KBM-7 (cell line): Measurements from ENCODE around the gene MAGI1.

Source experiments
- DNase-seq: peaks from one replicate; pipeline ENCODE4 v3.0.0-alpha.2; 2015
- in situ Hi-C: fragments of 300-500 bp; cut with MboI; formaldehyde crosslinking; loops from 2 replicates; pipeline ENCODE4 v1.14.3; 2020; ENCODE audit warnings: low sequenced_read_pairs, low pct_unique_long_range_greater_than_20kb, mixed read lengths

Gene MAGI1

GRCh38 chr3:65647369-65647768 lies 391.3 kb downstream of the MAGI1 start:
- in situ Hi-C loops, result no loop called here
- DNase-seq, result no peak

GRCh38 chr3:65642883-65643282 lies 395.8 kb downstream of the MAGI1 start:
- DNase-seq, result no peak
- in situ Hi-C loops, result no loop called here

DNA sequence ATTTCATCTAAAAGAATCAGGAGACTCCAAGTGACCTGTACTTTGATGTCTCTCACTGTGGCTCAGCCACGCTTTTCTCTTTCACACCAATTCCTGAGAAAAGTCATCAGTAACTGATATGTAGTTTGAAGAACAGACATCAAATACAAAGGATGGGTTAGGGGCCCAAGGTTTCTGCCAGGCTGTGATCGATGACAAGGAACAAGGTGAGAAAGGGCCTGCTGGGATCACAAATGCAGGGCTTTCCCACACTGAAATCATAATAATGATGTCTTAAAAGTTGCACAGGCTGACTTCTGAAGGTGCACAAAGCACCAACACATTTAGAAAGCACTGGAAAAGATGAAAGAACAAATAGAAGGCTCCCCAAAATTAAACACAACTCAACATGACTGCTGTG lies 396.9 kb downstream of the MAGI1 start:
- in situ Hi-C loops, result no loop called here
- DNase-seq, result no peak

DNA sequence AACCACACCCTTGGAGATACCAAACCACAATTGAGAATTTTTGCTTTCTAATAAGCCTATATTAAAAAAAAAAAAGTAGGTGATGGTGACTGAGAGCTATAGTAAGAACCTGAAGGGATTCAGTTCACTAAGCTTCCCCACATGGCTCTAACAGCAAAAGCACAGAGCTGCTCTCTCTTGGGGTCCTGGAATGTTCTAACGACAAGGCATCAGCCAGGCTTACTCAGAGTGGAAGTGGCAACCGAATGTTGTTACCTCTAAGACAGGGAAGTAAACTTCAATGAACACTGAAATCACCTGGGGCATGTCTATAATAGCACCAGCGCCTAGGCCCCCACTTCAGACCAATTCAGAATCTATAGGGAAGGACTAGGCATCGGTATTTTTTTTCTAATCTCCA lies 397.7 kb downstream of the MAGI1 start:
- in situ Hi-C loops, result no loop called here
- DNase-seq, result no peak

DNA sequence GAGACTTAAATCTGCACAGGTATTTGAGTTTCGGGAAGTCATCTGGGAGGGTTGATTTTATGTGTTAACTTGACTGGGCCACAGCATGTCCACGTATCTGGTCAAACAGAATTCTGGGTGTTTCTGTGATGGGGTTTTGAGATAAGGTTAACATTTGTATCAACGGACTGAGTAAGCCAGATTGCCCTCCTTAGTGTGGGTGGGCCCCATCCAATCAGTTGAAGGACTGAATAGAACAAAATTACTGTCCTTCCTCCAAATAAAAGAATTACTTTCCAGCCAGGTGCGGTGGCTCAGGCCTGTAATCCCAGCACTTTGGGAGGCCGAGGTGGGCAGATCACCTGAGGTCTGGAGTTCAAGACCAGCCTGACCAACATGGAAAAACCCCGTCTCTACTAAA lies 399.3 kb downstream of the MAGI1 start:
- no peak for DNase-seq
- in situ Hi-C loops, result no loop called here

- in situ Hi-C loops, result no loop called here
- DNase-seq, result no peak
Observed at GRCh38 chr3:65638301-65638700, 400.4 kb downstream of the MAGI1 start.

DNA sequence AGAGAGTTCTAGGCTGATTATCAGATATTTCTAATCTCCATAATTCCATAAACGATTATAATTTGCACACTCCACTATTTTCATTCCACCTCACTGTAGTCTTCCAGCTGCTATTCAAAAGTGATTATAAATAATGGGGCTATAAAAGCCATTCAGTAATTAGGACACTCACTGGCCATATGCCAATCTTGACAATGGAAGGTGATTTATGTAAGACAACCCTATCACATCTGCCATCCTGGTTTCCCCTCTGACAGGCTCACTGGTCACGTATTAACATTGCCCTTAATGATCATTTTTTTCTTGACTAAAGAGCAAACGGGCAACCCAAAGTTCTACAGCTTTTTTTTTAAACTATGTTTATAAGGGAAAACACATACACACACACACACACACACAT lies 402.4 kb downstream of the MAGI1 start:
- DNase-seq, result no peak
- in situ Hi-C loops, result no loop called here

DNA sequence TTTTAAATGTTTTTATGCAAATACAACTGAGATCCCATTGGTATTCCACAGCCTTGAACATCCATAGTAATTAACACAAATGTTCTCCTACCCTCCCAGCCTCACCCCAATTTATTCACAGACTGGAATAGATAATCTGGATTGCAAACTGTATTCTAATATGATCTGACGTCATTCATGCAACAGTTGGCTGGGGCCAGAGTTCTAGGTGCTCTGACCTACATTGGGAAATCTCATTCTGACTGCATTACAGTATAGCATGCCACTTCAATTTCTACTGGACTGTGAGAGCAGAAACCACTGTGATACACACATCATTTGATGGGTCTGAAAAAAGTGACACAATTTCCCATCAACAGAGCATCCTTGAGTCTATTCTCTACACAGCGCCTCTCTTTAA lies 403.1 kb downstream of the MAGI1 start:
- in situ Hi-C loops, result no loop called here
- no peak for DNase-seq

DNA sequence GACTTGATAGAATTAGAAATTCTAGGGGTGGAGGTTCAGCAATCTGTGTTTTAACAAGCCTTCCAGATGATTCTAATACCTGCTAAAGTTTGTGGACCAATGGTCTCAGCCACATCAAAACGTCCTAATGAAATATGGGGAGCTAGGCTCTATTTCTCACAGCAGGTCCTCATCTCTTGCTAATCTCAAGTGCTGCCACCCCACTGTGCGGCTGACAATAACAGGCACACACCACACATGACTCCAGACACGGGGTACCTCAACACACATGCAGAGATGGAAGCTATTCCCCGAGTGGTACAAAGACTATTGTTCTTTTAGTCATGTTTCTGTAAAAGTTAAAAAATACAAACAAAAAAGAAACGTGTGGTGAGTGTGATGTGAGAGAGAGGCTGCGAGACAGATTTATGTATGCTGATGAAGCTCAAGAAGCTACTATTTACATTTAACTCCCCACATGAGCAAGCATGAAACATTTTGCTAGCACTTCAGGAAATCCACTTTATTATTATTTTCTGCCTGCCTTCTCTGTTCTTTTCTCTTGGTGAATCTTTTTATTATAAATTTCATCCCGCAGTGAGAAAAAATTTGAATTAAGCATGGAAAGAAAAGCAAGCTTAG lies 405.6 kb downstream of the MAGI1 start:
- DNase-seq, result no peak
- in situ Hi-C loops, result no loop called here

- in situ Hi-C loops, result no loop called here
- DNase-seq, result no peak
Observed at GRCh38 chr3:65632414-65632813, 406.3 kb downstream of the MAGI1 start.

DNA sequence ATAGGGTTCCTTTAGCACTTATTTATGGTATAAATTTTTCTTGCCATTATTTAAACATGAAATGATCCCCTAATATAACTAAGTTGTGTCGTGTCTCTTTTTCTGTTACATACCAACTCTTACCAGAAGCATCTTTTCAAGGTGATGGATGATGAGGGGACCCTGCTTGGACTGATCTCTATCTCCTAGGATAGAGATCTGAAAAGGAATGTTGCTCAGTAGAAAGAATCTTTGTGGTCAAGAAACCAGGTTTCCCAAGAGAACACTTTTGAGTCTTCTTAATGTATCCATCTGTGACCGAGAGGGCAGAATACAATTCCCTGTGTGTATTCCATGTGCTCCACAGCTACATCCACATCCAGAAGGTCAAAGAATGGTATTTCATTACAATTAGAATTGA lies 409.7 kb downstream of the MAGI1 start:
- in situ Hi-C loops, result no loop called here
- DNase-seq, result no peak

DNA sequence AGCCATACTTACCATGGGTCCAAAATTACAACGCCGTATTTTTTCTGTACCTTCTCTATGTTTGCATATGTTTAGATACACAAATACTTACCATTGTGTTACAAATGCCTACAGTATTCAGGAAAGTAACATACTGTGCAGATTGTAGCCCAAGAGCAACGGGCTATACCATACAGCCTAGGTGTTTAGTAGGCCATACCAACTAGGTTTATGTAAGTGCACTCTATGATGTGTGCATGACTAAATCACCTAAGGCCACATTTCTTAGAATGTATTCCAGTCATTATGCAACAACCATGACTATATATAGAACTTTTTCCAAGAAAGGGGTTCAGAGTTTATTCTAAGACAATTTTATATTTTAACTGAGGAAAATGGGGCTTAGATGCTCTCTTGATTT lies 411.7 kb downstream of the MAGI1 start:
- no peak for DNase-seq
- in situ Hi-C loops, result no loop called here

- DNase-seq, result no peak
- in situ Hi-C loops, result no loop called here
Observed at GRCh38 chr3:65625305-65625704, 413.4 kb downstream of the MAGI1 start.

GRCh38 chr3:65623362-65623761 lies 415.4 kb downstream of the MAGI1 start:
- no peak for DNase-seq
- in situ Hi-C loops, result no loop called here

DNA sequence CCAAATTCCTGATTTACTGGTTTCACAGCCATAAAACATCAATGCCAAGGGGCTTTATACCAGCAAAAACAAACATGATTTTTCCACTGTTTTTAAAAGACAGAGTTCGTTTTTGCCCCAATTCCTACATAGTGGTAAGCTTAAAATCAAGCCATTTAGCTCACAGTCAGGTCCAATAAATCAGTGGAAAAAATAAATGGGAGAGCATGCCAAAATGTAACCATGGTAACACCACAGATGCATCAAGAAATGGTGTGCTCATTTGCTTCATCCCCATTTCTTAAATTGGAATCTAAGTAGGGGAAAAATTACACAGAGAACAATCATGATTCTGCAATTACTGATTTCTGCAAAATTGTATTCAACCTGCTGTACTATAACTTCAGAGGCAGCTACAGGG lies 418.8 kb downstream of the MAGI1 start:
- in situ Hi-C loops, result no loop called here
- DNase-seq, result no peak

GRCh38 chr3:65619451-65619881 lies 419.3 kb downstream of the MAGI1 start:
- no peak for DNase-seq
- in situ Hi-C loops, result no loop called here

GRCh38 chr3:65618599-65618998 lies 420.1 kb downstream of the MAGI1 start:
- no peak for DNase-seq
- in situ Hi-C loops, result no loop called here

GRCh38 chr3:65617787-65618186 lies 420.9 kb downstream of the MAGI1 start:
- in situ Hi-C loops, result no loop called here
- no peak for DNase-seq

DNA sequence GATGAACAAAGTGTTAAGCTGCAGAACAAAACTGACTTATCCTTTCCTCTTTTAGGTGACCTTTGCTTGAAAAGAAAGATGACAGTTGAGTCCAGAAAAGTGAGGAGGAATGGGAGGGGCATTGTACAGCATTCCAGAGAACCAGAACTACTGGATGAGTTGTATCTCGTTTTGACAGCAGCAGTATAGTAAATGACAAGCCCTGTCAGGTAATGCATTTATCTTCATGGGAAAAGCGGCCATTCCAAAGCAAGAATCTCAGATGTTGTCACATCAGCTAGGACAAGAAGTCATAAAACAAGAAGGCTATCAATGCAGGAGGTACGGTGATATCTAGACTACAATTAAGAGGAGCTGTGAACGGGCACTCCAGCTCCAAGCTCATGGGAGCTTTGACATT lies 421.5 kb downstream of the MAGI1 start:
- in situ Hi-C loops, result no loop called here

DNA sequence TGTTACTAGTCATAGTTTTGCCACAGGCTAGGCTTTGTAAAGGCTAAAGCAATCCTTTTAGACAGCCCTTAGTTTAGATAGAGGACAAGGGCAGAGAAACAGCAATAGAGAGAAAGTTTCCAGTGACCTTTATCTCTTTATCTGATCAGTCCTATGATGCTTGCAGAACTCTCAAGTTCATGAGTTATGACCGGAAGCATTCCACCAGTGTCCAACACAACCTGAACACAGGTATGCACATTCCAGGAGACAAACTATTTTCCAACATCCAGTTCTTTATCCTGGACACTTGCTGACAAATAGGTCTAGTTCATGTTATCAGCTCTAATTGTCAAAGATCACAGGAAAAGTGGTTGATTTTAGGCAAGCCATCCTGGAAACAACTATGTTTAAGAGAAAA lies 422.2 kb downstream of the MAGI1 start:
- in situ Hi-C loops, result no loop called here
- DNase-seq, result no peak

More for the DNA sequence above, 421.5 kb downstream of the MAGI1 start:
- no peak for DNase-seq

GRCh38 chr3:65615329-65615728 lies 423.4 kb downstream of the MAGI1 start:
- in situ Hi-C loops, result no loop called here
- DNase-seq, result no peak

GRCh38 chr3:65614585-65614984 lies 424.1 kb downstream of the MAGI1 start:
- DNase-seq, result no peak
- in situ Hi-C loops, result no loop called here
